TTC549 (cell line): ENCODE data around the gene ERAL1.
A peak's percentile ranks its signal among the peaks of the same experiment; 100 is the strongest.
"Not testable (repeated sequence)": the region's sequence is repeated elsewhere in the genome, so short reads cannot be mapped to it uniquely, and the experiment has no call there.

Experiments
- FAIRE-seq: peaks from 2 replicates; lab custom pipeline; 2012; peaks lifted over from hg19 to GRCh38; lab: Jason Lieb, UNC

Gene ERAL1

DNA sequence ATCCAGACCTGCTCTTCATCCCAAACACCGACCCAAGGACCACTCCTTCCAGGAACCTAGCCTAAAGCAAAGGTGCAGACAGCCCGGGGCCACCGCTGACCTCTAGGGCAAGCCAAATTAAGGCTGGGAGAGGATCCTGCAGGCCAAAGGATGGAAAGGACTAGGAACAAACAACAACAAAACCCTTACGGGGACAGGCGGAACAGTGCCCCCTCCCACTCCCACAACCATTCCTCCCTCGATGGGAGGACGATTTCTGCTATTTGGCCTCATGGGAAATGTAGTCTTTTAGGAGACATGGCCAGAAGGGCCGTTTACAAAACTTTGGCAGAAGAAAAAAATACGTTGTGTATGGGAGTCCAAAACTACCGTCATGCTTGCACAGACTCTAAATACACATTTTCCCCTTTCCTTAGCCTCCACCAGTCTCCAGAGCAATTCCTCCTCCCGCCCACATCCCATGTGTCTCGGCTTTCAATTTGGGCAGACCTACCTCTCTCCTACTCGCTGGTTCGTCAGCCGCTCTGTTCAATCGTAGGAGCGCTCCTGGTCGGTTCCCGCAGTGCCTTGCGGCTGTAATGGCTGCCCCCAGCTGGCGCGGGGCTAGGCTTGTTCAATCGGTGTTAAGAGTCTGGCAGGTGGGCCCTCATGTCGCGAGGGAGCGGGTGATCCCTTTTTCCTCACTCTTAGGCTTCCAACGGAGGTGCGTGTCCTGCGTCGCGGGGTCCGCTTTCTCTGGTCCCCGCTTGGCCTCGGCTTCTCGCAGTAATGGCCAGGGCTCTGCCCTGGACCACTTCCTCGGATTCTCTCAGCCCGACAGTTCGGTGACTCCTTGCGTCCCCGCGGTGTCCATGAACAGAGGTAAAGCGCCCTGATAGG, at the start of gene ERAL1:
Gene ERAL1 (plus strand): TSS at position 560 of the 879 bp plus-strand sequence. CDS start 19 bp downstream, at position 579.
- peak; percentile 13 for FAIRE-seq

DNA sequence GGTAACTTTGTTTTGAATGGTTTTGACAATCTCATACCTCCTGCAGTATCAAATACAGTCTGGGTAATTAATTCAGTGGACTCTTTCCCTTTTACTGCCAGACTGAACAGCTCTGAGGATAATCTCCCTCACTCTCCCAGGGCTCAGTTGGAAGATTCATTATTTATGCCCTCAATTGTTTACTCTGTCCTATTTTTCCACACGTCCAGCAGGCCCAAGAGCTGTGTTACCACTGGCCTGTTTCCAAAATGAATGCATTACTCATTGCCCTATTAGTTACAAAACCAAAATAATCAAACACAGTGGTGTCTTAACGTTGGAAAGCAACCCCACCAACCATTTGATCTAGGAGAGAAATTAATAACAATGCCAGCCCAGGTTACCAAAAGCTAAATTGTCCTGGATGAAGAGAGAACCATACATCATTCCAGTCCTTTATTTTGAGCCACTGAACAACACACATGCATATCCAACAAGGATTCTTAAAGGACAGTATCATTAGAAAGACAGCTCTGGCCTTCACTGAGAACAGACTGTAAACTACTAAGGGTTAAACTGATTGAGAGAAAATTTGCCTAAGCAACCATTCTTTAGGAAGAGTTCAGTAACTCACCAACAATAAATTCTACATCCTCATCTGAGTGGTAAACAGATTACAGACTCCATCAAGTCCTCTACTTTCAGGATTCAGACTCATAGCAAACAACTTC, 46.7 kb upstream of the ERAL1 start:
- no peak for FAIRE-seq

- FAIRE-seq: no peak
These were observed 44.4 kb upstream of the ERAL1 start for GRCh38 chr17:28810437-28810836.

- FAIRE-seq: no peak
These were observed 43.1 kb upstream of the ERAL1 start for GRCh38 chr17:28811651-28812090.

- FAIRE-seq: no peak
These were observed 42.6 kb upstream of the ERAL1 start for GRCh38 chr17:28812091-28812747.

- no peak for FAIRE-seq
These were observed 42.0 kb upstream of the ERAL1 start for GRCh38 chr17:28812748-28813377.

DNA sequence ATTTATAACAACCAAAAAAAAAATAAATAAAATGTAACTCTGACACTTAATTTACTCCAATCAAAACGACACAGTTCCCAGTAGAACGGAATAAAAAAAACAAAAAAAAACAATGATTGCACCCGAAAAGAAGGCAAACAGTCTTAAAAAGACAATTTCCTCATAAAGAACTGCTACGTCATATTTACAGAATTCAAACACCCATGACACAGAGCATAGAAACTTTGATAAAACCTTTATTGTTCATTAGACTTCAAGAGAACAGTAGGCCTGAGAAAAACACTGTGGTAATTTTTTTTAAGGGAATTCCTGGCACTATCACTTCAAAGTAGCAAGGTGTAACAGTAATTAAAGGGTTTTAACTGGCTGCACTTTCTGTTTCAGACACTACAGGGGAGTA, 38.3 kb upstream of the ERAL1 start:
- no peak for FAIRE-seq

DNA sequence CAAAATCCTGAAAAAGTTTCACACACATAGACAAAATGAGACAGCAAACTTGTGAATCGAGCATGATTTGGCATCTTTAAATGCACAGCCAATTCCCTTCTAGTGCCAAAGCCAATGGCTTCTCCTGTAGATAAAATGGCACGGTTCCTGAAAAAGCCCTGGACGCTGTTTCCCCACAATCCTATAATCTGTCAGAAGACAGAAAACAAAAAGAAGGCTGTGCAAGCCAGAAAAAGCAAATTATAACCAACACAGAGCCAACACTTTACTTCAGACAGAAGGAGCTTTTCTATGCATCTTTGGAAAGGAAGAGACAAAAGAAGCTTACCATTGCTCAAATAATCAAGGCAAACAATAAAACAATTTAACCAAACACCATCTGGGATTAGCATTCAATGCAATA, 36.0 kb upstream of the ERAL1 start:
- FAIRE-seq: no peak

DNA sequence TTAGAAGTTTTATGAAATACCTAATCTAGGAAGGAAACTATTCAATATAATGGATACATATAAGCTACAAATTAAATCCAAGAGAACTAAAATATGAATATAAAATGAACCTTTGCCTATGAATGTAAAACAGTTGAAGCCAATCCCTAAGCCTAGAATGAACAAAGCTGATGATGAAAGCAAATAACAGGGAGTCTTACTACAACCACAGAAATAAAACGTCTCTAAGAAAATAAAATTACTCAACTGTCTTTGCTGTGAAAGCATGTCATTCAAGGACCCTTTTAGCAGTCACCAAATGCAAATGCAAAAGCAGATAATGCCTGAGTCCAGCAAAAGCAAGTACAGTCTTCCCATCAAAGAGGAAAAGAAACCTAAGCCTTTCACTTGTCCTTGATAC, 35.2 kb upstream of the ERAL1 start:
- FAIRE-seq: peak; percentile 7

- no peak for FAIRE-seq
These were observed 27.1 kb upstream of the ERAL1 start for GRCh38 chr17:28827672-28828071.

- FAIRE-seq: no peak
These were observed 26.3 kb upstream of the ERAL1 start for GRCh38 chr17:28828294-28829040.

GRCh38 chr17:28834420-28834819, 20.4 kb upstream of the ERAL1 start:
- FAIRE-seq: no peak

DNA sequence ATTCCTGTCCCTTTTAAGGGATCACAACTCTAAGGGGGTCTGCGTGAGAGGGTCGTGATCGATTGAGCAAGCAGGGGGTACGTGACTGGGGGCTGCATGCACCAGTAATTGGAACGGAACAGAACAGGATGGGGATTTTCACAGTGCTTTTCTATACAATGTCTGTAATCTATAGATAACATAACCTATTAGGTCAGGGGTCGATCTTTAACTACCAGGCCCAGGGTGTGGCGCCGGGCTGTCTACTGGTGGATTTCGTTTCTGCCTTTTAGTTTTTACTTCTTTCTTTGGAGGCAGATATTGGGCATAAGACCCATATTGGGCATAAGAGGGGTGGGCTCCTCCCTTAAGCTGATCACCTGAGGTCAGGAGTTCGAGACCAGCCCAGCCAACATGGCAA, 18.3 kb upstream of the ERAL1 start:
- FAIRE-seq: not testable (repeated sequence)

GRCh38 chr17:28839221-28839620, 15.6 kb upstream of the ERAL1 start:
- no peak for FAIRE-seq

DNA sequence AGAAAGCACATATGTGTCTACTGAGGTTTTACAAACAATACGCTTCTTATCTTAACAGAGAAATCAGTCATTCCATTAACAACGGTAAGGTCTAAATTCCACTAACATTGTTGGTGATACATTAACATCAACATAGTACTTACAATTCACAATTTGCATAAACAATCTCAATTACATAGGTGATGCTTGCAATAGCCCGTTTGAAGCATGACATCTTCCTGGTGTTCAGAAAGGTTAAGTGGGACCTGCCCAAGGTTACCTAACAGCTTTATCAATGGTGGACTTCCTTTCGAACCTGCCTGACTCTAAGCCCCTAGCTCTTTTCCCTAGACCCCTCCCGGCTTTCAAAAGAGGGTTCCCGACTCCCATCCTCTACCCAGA, 12.9 kb upstream of the ERAL1 start:
- no peak for FAIRE-seq

- no peak for FAIRE-seq
These were observed 12.4 kb upstream of the ERAL1 start, which contains the start of gene FAM222B for GRCh38 chr17:28842282-28843012. Gene FAM222B, minus strand, starts transcription at chr17:28842790. Its CDS starts 76,123 bp downstream, at chr17:28766667.

GRCh38 chr17:28843816-28844148, 11.0 kb upstream of the ERAL1 start:
- FAIRE-seq: no peak

DNA sequence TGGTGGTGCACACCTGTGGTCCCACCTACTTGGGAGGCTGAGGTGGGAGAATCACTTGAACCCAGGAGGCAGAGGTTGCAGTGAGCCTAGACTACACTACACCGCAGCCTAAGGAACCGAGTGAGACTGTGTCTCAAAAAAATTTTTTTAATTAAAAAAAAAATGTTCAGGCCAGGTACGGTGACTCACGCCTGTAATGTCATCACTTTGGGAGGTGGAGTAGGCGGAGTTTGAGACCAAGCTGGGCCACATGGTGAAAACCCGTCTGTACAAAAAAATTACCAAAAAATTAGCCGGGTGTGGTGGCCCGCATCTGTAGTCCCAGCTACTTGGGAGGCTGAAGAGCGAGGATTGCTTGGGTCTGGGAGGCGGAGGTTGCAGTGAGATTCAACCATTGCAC, 8.6 kb upstream of the ERAL1 start:
- FAIRE-seq: no peak

GRCh38 chr17:28846699-28847098, 8.1 kb upstream of the ERAL1 start:
- not testable (repeated sequence) for FAIRE-seq

DNA sequence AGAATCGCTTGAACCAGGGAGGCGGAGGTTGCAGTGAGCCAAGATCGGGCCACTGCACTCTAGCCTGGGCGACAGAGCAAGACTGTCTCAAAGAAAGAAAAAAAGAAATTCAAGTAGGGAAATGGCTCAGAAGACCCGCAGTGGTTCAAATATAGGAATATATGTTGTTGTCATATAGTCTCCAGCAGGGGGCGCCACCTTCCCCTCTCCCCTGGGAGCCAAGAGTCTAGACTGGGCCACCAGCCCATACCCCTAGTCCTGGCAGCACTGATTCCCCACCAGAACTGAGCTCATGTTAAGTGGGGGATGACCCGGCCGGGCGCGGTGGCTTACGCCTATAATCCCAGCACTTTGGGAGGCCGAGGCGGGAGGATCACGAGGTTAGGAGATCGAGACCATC, 6.1 kb upstream of the ERAL1 start:
- not testable (repeated sequence) for FAIRE-seq

GRCh38 chr17:28849281-28849680, 5.5 kb upstream of the ERAL1 start:
- no peak for FAIRE-seq
